ENCODE data around the gene STIM2. TPM values are rescaled to one million over a fixed set of nuclear protein-coding genes. Genes with fewer than 3 reads are reported as not detected.

Gene STIM2
- total RNA-seq, 1 experiment from 2014 or later = 16.1 TPM

DNA sequence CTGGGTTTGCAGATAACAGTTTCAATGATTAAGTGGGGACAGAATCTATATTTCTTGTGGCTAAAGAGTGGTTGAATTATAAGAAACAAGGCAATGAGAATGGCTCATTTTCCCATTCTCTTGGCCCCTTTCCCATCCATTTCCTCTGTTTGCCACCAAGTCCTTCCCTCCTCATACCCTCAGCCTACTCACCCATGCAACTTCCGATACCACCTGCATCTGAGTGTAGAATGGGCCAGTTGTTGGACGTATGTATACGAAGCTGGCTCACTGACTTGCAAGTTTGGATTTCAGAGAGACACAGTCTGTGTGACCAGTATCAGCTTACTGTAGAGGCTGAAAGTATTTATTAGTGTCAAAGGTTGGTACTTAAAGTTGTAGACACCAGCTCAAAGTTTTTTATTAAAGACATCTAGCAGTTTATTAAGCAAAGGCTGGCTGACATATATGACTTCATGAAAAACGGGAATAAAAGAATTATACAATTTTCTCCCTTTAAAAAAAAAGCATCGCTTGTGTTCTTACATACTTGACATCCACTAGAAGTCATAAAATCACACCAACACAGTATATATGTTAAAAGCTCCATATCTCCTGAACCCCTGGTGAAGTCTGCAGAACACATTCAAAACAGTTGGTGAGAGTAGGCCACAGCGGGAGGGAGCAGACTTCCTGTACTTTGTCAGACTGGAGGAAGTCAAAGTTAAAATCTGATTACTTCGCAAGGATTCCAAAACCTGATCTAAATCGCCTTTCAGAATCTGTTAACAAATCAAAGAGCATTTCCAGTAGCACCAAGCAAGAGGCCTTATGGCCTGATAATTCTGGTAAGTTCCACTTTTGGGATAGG, 22.4 kb upstream of the STIM2 start:
- peak; percentile 80 for DNase-seq (ENCODE audit: low read depth)

DNA sequence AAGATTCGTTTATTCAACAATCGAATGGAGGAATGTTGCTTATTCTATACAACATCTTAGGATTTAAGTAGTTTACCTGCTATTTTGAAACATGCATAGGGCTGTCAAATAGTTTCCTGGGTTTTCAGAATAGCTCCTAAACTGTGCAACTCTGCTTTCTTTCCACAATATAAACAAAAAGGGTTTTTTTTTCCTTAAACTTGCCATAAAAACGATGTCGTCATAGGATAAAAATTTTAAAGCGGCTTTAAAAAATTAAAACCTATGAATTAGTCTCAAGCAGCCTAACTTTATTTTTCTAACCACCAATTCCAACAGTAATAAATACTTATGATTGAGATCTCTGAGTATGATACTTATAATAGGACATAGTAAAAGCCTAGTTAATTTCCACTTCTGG, 21.6 kb upstream of the STIM2 start:
- no peak for DNase-seq (ENCODE audit: low read depth)

DNA sequence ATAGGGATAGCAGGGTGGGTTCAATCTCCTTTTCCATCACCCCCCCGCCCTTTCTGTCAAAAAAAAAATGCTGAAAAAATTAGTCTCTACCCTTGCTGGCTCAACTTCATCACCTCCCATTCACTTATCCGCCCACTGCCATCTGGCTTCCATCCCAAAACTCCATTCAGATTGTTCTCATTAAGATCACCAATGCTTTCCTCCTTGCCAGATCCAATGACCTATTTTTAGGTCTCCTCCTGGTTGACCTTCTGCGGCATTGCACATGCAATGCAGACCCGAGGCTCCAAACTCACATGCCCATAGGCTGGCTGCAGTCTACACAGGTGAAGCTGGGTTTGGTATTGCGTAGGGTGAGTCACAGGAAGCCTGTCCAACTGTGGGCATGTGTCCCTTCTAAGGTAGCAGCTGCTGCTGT, 21.1 kb upstream of the STIM2 start:
- peak; percentile 26 for DNase-seq (ENCODE audit: low read depth)

DNA sequence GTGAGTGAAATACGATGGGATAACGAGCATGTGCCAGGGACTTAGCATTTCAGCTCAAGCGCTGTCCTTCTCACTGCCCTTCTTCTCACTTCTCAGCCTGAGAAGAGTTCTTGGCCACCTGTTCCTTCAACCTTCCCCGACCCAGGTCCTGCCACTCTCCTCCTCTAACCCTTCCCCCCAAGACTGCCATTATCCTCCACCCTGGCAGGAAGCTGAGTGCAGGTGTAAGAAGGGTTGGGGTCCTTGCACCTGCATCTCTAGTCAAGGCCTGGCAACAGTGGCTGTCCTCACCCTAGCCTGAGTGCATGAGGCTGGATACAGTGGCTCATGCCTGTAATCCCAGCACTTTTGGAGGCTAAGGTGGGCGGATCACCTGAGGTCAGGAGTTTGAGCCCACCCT, 19.9 kb upstream of the STIM2 start:
- DNase-seq (ENCODE audit: low read depth) = no peak

DNA sequence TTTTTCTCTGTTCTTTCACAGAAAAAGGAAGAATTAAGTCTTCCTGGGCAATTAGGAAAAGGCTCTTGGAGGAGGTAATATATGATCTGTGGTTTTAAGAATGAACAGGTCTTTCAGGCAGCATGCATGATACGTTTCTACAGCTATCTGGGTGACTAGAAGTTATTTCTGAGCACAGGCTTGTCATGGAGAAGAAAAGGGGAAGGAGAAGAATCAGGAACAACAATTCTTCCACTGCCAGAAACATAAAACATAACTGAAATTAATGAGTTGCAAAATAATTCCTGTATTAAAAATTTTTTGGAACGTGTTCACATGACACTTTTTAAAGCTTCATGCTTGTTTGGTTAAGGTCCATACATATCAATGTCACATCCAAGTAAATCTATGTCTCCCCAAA, 17.7 kb upstream of the STIM2 start:
- DNase-seq (ENCODE audit: low read depth) = no peak

DNA sequence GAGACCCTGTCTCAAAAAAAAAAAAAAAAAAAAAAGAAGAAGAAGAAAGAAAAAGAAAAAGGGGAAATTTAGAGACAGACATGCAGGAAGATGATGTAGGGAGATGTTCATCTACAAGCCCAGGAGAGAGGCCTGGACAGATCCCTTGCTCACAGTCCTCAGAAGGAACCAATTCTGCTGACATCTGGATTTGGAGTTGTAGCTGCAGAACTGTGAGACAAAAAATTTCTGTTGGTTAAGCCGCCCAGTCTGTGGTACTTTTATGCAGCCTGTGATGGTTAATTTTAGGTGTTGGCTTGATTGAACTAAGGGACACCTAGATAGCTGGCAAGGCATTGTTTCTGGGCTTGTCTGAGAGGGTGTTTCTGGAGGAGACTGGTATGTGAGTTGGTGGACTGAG, 10.1 kb upstream of the STIM2 start:
- no peak for DNase-seq (ENCODE audit: low read depth)

DNA sequence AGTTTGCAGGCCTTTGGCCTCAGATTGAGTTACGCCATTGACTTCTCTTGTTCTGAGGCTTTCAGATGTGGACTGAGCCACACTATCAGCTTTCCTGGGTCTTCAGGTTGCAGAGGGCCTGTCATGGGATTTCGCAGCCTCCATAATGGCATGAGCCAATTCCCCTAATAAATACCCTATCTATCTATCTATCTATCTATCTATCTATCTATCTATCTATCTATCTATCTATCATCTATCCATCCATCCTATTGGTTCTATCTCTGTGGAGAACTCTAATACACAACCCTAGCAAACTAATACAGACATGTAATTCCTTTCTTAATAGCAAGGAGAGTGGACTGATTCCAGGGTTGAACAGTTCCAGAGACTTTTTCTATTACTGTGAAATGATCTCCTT, 9.5 kb upstream of the STIM2 start:
- no peak for DNase-seq (ENCODE audit: low read depth)

DNA sequence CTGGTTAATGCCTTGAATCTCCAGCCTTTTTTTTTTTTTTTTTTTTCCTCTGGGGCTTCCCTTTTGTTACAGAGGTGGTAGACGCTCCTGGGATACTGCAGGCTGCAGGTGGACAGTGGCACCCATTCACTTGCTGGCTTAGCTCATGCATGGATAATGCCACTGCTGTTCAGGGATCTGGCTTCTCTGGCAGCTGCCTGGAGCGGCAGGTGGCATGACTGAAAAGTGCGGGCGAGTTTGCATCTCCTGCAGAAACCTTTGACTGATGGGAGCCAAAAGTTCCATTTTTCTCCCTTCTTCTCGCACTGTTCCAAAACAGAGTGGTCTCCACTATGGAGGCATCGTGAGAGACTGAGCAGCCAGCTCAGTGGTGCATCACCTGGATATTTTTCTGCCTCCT, 5.9 kb upstream of the STIM2 start:
- no peak for DNase-seq (ENCODE audit: low read depth)

DNA sequence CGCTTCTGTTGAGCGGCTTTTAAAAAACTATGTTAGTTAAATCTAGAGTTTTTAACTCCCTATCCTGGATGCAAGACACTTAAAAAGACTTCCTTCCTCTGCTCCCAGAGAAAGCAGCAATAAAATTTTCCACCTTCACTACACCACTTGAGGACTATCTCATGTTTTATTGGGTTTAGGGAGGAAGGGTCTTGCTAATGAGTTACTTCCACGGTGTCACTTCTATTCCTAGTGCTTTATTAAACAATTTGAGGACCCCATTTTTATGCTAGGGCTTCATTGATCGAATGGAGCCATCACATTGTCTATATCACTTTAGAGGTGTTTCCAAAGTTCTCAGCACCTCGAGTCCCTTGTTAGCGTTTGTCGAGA, 3.7 kb upstream of the STIM2 start:
- no peak for DNase-seq (ENCODE audit: low read depth)

DNA sequence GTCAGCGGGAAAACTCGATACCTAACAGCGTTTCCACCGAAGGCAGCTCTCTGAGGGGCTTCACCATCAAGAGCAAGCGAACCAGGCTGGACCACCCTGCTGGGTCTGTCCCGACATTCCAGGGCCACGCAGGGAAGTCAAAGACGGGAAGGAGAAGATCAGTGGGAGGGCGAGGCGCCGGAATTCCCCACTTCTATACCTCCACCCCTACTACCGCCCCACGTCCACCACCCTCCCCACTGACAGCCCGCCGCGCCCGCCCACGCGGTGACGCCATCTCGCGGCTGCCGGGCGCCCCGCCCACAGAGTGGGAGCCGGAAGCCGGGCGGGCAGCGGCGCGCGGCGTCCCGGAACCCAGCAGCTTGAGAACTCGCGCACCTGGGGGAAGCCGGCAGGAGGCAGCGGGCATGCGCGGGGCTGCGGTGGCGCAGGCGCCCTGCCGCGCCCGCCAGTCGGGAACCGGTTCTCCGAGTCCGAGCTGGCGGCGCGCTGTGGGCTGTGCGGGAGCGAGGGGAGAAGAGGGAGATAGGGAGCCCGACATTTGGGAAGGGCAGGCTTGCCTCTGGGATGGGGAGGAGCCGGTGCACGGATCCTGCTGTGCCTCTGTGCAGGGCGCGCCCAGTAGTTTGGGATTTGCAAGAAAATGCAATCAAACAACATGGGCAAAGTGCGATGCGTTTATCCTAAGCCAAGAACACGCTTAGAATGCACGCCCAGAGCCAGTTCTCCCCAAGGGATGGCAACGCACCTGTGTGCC, 3.2 kb upstream of the STIM2 start:
- DNase-seq (ENCODE audit: low read depth) = peak; percentile 71

DNA sequence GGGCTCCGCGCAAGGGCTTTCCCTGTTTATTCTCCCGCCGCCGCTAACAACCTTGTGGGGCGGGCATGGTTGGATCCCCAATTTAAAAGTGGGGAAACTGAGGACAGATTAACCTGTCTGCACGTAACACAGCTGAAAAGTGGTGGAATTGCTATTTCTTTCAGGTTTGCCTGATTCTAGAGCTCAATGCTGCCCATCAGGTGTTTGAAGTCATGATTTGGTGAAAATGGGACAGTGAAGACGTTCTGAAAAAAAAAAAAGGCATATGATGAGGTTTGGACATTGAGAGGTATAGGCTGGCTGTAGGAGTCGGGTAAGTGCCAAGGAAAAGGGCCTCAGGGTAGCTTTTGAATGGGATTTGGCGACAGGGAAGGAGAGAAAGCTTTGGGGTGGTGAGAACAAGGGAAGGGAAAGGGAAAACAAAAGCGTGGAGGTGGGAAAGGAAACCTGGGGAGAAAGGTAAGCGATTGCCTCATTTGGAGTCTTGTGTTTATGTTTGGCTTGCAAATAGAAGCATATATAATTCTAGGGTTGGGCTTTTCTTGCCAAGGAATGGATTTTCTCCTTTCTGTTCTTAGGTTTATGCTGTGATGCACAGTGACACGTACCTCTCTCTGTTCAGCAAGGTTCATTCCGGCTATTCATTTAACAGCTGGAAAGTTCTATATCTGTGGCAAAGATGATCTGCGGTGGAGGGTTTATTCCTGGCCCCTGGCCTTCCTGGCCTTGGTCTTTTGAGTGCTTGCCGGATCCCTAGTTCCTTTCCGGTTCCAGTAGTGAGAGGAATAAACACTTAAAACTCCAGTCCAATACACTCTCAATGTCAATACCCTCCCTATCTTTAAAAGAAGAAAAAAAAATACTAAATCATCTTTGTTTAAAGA, 2.4 kb upstream of the STIM2 start:
- DNase-seq (ENCODE audit: low read depth) = no peak

DNA sequence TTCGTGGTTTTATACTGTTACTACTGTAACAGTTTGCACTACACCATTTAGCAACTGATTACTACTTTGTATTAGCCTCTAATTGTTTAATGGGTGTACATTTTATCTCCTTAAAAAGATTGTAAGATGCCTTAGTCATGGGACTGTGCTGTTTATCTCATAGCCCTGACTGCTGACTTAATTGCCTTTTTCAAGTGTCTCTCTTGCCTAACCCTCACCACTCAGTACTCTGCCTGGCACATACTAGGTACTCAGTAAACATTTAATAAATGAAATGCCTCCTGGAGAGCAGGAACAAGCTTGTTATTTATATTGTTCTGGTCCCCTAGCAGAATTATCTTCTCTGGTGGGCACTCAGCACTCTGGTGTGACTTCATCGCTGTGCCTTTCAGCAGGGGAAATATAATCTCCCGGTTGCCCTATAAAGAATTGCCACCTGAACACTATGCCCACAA, 1.7 kb upstream of the STIM2 start:
- DNase-seq (ENCODE audit: low read depth) = no peak

DNA sequence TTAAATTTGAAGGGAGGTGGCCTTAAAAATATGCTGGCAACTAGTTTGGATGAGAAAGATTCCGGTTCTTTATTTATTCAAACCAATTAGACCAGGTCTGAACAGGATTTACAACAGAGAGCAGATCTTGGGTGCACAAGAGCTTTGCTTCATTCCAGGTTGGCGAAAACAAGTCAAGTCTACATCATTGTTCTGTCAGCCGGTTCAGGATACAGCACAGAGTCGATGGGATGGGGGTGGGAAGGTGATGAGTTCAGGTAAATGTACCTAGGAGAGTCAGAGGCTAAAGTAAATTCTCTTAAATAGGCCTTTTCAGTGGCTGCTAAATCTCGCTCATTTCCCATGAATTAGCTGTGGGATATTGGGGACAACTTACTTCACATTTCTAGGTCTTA, 882 bp upstream of the STIM2 start:
- no peak for DNase-seq (ENCODE audit: low read depth)

DNA sequence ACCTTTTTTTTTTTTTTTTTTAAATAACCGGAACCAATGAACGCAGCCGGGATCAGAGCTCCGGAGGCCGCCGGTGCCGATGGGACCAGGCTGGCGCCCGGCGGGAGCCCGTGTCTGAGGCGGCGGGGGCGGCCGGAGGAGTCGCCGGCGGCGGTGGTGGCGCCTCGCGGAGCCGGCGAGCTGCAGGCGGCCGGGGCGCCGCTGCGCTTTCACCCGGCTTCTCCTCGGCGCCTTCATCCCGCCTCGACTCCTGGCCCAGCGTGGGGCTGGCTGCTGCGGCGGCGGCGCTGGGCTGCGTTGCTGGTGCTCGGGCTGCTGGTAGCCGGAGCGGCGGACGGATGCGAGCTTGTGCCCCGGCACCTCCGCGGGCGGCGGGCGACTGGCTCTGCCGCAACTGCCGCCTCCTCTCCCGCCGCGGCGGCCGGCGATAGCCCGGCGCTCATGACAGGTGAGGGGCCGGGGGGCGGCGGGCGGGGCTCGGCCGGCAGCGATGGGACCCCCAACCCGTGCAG, 337 bp downstream of the STIM2 start:
- DNase-seq (ENCODE audit: low read depth) = no peak

DNA sequence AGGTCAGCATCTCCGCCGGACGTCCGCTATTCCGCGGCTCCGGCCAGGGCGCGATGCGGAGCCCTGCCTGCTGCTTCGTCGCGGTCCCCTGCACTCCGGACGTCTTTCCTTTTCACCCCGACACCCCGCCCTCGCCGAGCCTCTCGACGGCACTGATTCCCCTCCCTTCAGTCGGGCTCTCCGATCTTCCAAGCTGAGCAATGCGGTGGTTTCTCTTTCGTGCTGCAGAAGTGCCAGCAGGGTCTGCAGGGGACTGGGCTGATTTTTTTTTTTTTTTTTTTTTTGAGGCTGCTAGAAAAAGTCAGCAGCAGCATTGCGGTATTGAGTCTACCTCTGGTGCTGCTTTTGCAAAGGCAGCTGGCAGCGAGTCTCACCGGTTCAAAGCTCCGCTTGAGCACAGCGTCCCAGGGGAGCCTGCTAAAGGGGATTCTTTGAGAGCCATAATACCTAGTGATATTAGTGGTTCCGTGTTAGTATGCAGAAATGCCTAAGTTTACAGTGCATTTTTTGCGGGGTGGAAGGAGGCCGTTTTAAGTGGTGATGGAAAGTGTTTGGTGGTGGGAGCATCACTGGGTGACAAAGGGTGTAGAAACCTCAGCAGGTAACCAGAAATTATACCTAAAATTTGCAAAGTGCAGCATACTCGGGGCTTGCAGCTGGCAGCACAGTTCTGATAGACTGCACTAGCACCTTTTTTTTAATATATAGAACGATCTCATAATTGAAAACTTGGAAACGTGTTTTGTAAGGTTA, 969 bp downstream of the STIM2 start:
- peak; percentile 69 for DNase-seq (ENCODE audit: low read depth)

DNA sequence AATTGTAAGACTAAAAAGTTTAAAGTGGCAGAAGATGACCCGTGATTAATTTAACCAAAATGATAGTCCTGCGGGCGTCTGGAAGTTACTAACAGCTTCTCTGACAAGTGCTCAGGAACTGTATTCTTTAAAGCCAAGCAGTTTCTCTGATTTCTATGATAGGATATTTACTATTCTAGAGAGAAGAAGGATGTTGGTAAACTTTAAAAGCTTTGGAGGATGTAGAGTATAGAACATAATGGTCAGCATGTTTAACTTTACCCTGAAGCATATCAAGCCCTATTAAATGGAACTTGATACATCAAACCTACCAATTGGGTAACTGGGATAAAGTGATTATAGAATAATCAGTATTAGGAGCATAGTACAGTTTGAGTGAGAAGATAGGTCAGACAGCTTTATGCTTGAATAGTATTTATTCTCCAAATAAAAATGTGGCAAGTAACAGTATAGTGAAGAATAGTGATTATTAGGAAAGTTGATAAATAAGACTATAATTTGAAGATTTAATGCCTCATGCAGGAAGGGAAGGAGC, 1.8 kb downstream of the STIM2 start:
- no peak for DNase-seq (ENCODE audit: low read depth)

DNA sequence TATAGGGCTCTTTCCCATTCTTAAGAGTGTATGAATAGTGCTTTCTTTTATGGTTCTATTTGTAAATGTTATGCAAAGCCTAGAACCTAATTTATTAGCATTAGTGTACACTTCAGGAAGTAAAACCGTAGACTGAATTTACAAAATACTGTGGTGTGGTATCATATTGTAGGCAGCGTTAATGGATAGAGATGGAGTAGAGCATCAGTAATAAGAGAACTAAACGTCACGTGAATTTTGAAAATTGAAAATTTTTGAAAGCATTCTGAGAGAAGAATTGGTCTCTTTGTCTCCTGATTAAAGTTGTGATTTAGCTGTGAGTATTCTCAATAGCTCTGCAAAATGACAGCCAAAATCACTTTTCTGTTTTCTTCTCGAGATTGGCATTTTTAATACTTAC, 2.9 kb downstream of the STIM2 start:
- DNase-seq (ENCODE audit: low read depth) = no peak

DNA sequence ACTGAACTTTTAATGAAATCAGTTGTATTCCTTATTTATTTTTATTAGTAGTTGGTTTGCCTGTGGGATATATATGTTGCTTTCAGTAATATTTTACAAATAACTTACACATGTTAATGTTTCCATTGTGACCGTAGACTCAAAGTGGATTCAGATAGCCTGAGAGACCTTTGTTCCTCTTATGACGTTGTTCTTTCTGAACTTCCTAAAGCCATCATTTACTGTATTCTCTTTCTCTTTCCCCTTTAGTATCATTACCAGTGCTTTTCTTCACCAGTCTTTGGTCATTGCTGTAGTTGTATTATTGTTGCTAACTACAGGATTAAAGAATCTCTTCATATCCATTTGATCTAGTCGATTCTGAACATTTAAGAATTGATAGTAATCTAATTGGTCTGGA, 4.3 kb downstream of the STIM2 start:
- no peak for DNase-seq (ENCODE audit: low read depth)

DNA sequence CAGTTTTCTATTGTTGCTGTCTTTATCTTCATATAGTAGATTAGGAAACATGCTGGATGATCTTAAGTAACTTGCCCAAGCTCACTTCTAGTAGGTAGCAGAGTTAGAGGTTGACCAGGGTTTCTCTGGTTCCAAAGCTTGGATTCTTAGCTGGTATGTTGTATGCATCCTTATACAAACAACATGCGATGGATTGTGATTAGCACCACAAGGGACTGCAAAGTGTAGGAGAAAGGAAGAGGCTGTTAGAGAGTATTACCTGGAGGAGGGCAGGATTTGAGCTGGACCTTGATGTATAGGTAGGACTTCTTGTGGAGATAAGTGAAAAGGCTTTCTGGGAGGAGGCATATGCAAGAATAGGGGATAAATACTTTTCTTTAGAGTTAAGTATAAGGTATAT, 5.6 kb downstream of the STIM2 start:
- DNase-seq (ENCODE audit: low read depth) = no peak

DNA sequence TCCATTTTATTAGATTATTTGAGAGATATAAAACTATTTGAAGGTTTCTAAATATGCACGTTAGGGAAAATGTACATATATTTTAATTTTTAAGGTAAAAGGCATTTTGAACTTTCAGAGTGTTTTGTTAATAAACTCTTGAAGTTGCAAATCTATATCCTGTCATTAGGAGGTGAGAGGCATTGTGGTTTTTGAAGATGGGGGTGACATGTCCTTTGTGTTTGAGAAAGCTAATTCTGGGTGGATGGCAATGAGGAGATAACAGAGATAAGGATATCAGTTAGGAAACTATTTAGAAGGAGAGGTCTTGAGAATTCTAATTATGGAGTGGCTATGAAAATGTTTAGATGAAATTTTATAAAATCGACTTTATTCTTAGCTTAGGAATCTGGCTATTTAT, 6.1 kb downstream of the STIM2 start:
- DNase-seq (ENCODE audit: low read depth) = no peak
